ENCODE measurements around the gene NFATC2IP.

The NFATC2IP gene

GRCh38 chr16:28918698-28919097 is 32.0 kb upstream of the NFATC2IP start:
- H3K27ac ChIP-seq, result no peak overlapping the region
- TF ChIP-seq, protein P1, sequence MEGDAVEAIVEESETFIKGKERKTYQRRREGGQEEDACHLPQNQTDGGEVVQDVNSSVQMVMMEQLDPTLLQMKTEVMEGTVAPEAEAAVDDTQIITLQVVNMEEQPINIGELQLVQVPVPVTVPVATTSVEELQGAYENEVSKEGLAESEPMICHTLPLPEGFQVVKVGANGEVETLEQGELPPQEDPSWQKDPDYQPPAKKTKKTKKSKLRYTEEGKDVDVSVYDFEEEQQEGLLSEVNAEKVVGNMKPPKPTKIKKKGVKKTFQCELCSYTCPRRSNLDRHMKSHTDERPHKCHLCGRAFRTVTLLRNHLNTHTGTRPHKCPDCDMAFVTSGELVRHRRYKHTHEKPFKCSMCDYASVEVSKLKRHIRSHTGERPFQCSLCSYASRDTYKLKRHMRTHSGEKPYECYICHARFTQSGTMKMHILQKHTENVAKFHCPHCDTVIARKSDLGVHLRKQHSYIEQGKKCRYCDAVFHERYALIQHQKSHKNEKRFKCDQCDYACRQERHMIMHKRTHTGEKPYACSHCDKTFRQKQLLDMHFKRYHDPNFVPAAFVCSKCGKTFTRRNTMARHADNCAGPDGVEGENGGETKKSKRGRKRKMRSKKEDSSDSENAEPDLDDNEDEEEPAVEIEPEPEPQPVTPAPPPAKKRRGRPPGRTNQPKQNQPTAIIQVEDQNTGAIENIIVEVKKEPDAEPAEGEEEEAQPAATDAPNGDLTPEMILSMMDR (IDR thresholded peaks at IDR 0.05), result no peak
- TF ChIP-seq ZFX (IDR thresholded peaks at IDR 0.05; ENCODE audit: borderline replicate concordance), result no peak

GRCh38 chr16:28923231-28923587 is 27.5 kb upstream of the NFATC2IP start:
- H3K27ac ChIP-seq, result peak overlapping the region; percentile 97
- no peak for TF ChIP-seq ZFX (IDR thresholded peaks at IDR 0.05; ENCODE audit: borderline replicate concordance)
- TF ChIP-seq, protein P1 (IDR thresholded peaks at IDR 0.05), result no peak

DNA sequence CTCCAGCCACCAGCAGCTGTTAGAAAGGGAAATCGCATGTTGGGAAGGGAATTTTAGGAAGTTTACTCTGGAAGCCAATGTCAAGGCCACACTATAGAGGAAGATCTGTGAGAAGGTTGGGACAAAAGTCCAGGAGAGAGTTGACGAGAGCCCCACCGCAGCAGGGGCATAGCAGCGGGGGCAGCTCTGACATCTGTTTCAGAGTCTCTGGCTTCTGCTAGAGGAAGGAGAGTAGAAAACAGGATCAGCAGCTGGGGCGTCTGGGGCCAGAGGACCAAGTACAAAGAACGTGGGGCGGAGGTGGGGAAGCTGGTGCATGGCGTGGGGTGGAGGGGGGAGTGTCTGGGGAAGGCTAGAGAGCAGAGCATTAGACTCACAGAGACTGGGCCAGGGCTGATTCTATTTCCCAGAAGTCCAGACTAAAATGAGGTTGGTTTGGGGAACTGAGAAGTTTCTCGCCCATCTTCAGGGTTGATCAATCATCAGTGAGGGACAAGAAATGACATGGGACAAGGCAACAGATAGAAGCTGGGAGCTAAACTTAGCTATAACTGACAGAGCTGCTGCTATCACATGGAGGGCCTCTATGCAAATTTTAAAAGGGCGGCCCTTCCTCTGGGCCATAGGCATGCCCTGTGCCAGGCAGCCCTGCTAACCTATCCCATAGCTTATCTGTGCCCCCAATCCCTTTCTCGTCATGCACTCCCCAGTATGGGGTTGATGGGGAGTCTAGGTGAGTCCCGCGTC is 26.9 kb upstream of the NFATC2IP start:
- TF ChIP-seq ZFX (IDR thresholded peaks at IDR 0.05; ENCODE audit: borderline replicate concordance), result no peak
- TF ChIP-seq, protein P1 (IDR thresholded peaks at IDR 0.05), result no peak
- H3K27ac ChIP-seq, result peak overlapping the region; percentile 97

DNA sequence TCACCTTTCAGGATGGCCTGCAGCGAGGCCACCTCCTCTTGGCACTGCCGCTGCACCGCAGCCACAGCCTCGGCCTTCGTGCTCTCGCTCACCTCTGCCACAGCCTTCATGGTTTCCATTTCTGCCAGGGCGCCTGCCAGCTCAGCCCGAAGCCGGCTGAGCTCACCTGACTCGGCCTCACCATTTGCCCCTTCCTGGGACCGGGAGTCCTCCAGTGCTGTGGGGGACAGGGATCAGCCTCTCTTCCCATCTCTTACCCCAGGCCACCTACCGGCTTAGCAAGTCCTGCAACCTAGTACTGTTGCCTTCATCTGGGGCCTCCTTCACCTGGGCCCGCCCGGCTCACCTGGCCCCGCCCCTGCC is 26.4 kb upstream of the NFATC2IP start:
- peak overlapping the region; percentile 97 for H3K27ac ChIP-seq

GRCh38 chr16:28924762-28925385 is 25.9 kb upstream of the NFATC2IP start, which contains the start of gene RABEP2:
Gene RABEP2 (minus strand): TSS chr16:28925238. CDS start chr16:28925163, 75 bp downstream.
- peak within 1 kb of the TSS; percentile 97 for H3K27ac ChIP-seq
- TF ChIP-seq, protein P1 (IDR thresholded peaks at IDR 0.05), result peak; percentile 10
- TF ChIP-seq ZFX (IDR thresholded peaks at IDR 0.05; ENCODE audit: borderline replicate concordance), result no peak

More for the DNA sequence above, 26.4 kb upstream of the NFATC2IP start:
- TF ChIP-seq, protein P1 (IDR thresholded peaks at IDR 0.05), result peak; percentile 50
- no peak for TF ChIP-seq ZFX (IDR thresholded peaks at IDR 0.05; ENCODE audit: borderline replicate concordance)

DNA sequence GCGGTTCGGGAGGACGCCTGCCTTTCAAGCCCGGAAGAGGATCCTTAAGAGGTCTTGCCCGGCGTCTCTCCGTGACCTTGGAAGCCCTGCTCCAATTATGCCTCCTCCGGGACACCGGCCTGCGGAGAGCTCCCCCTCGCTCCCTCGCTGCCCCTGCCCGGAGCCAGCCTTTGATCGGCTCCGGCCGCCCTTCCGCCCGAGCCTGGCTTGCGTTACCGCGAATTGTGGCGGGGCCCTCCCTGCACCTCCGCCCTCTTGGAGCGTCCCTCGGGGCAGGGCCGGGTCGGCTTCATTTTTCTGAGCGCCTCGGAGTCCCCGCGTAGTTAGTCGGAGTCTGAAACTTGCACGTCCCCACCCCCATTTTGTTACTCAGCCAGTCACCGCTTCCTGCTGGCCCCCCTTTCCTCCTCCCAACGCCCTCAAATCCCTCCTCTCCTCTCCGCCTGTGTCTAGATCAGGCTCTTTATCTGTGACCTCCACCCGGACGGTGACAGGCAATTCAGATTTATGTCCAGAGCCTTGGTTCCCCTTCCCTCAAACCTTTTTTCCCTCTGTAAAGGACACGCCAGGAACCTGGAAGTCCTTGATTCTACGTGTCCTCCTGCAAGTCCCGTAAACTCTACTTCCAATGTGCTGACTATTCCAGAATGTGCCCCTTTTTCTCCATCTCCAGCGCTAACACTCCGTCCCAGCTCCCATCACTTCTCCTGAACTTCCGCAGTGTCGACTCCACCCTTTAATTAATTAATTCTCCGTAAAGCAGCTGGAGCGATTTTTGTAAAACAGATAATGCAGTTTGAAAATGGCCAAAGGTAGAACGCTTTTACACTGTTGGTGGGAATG is 25.1 kb upstream of the NFATC2IP start:
- no peak for TF ChIP-seq ZFX (IDR thresholded peaks at IDR 0.05; ENCODE audit: borderline replicate concordance)
- TF ChIP-seq, protein P1 (IDR thresholded peaks at IDR 0.05), result no peak
- peak overlapping the region; percentile 97 for H3K27ac ChIP-seq

DNA sequence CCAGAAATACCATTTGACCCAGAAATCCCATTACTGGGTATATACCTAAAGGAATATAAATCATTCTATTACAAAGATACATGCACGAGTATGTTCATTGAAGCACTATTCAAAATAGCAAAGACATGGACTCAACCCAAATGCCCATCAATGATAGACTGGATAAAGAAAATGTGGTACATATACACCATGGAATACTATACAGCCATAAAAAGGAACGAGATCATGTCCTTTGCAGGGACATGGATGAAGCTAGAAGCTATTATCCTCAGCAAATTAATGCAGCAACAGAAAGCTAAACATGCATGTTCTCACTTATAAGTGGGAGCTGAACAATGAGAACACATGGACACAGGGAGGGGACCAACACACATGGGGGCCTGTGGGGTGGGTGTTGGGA is 24.5 kb upstream of the NFATC2IP start:
- H3K27ac ChIP-seq, result peak overlapping the region; percentile 97
